Measurements from ENCODE around the gene NEDD8.

Gene NEDD8

GRCh38 chr14:24271834-24272263 is 39.7 kb upstream of the NEDD8 start:
- H3K4me1 ChIP-seq (ENCODE audit: control insufficient read depth, low read length) = peaks cover 40% of the 10 kb centered on the region
- H3K4me3 ChIP-seq (ENCODE audit: low read length) = peak overlapping the region; percentile 85
- H3K27ac ChIP-seq (ENCODE audit: low read depth, low read length) = peak overlapping the region; percentile 34
- H3K36me3 ChIP-seq (ENCODE audit: control insufficient read depth, low read length) = no peaks in the 10 kb centered on the region
- H3K79me2 ChIP-seq (ENCODE audit: control insufficient read depth, low read length) = peaks cover 4% of the 10 kb centered on the region
- peaks cover 2% of the 10 kb centered on the region; the same call in 1 of the 2 replicates for H3F3A ChIP-seq (ENCODE audit: control insufficient read depth, insufficient read depth)
- H3K9me2 ChIP-seq (replicated peaks; ENCODE audit: control insufficient read depth, low read length) = no peaks in the 10 kb centered on the region
- H3K4me2 ChIP-seq (ENCODE audit: low read length) = peak overlapping the region; percentile 86
- no peaks in the 10 kb centered on the region for H3K9me3 ChIP-seq (ENCODE audit: control insufficient read depth, insufficient read depth, low read length)
- TF ChIP-seq, protein P1, sequence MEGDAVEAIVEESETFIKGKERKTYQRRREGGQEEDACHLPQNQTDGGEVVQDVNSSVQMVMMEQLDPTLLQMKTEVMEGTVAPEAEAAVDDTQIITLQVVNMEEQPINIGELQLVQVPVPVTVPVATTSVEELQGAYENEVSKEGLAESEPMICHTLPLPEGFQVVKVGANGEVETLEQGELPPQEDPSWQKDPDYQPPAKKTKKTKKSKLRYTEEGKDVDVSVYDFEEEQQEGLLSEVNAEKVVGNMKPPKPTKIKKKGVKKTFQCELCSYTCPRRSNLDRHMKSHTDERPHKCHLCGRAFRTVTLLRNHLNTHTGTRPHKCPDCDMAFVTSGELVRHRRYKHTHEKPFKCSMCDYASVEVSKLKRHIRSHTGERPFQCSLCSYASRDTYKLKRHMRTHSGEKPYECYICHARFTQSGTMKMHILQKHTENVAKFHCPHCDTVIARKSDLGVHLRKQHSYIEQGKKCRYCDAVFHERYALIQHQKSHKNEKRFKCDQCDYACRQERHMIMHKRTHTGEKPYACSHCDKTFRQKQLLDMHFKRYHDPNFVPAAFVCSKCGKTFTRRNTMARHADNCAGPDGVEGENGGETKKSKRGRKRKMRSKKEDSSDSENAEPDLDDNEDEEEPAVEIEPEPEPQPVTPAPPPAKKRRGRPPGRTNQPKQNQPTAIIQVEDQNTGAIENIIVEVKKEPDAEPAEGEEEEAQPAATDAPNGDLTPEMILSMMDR (IDR thresholded peaks at IDR 0.05; ENCODE audit: low read depth, low read length, poor library complexity, severe bottlenecking) = no peak
- no peak for TF ChIP-seq EZH2phosphoT487 (IDR thresholded peaks at IDR 0.05; ENCODE audit: borderline replicate concordance, low read length)
- no peaks in the 10 kb centered on the region for H3K27me3 ChIP-seq (ENCODE audit: control insufficient read depth, low read length)
- H4K20me1 ChIP-seq (ENCODE audit: control insufficient read depth, insufficient read depth, low read depth, low read length) = no peaks in the 10 kb centered on the region

GRCh38 chr14:24271134-24271833 is 39.1 kb upstream of the NEDD8 start, which contains the start of gene RABGGTA:
Gene RABGGTA, minus strand, starts transcription at chr14:24271597. Its CDS starts 482 bp downstream, at chr14:24271115.
- Histone ChIP-seq H3K9me2 (replicated peaks; ENCODE audit: control insufficient read depth, low read length) (no peaks in the 10 kb centered on the region), H3K4me3 (ENCODE audit: low read length) (peak within 1 kb of the TSS; percentile 85), H3K9me3 (ENCODE audit: control insufficient read depth, insufficient read depth, low read length) (no peaks in the 10 kb centered on the region), H3K27ac (ENCODE audit: low read depth, low read length) (peak within 1 kb of the TSS; percentile 63), H3K36me3 (ENCODE audit: control insufficient read depth, low read length) (no peaks in the 10 kb centered on the region), H3F3A (ENCODE audit: control insufficient read depth, insufficient read depth) (peaks cover 2% of the 10 kb centered on the region; the same call in 1 of the 2 replicates), H3K4me1 (ENCODE audit: control insufficient read depth, low read length) (peaks cover 40% of the 10 kb centered on the region), H3K79me2 (ENCODE audit: control insufficient read depth, low read length) (peaks cover 4% of the 10 kb centered on the region), H3K27me3 (ENCODE audit: control insufficient read depth, low read length) (no peaks in the 10 kb centered on the region), H4K20me1 (ENCODE audit: control insufficient read depth, insufficient read depth, low read depth, low read length) (no peaks in the 10 kb centered on the region), H3K4me2 (ENCODE audit: low read length) (peak within 1 kb of the TSS; percentile 86)
- TF ChIP-seq EZH2phosphoT487 (IDR thresholded peaks at IDR 0.05; ENCODE audit: borderline replicate concordance, low read length) = no peak
- TF ChIP-seq, protein P1 (IDR thresholded peaks at IDR 0.05; ENCODE audit: low read depth, low read length, poor library complexity, severe bottlenecking) = peak; percentile 82

GRCh38 chr14:24270537-24271133 is 38.5 kb upstream of the NEDD8 start:
- Histone ChIP-seq H3K9me3 (ENCODE audit: control insufficient read depth, insufficient read depth, low read length) (no peaks in the 10 kb centered on the region), H3K27ac (ENCODE audit: low read depth, low read length) (peak overlapping the region; percentile 63), H3K9me2 (replicated peaks; ENCODE audit: control insufficient read depth, low read length) (no peaks in the 10 kb centered on the region), H3K79me2 (ENCODE audit: control insufficient read depth, low read length) (peaks cover 4% of the 10 kb centered on the region), H3K27me3 (ENCODE audit: control insufficient read depth, low read length) (no peaks in the 10 kb centered on the region), H4K20me1 (ENCODE audit: control insufficient read depth, insufficient read depth, low read depth, low read length) (no peaks in the 10 kb centered on the region), H3K4me1 (ENCODE audit: control insufficient read depth, low read length) (peaks cover 39% of the 10 kb centered on the region), H3K36me3 (ENCODE audit: control insufficient read depth, low read length) (no peaks in the 10 kb centered on the region), H3K4me2 (ENCODE audit: low read length) (peak overlapping the region; percentile 86), H3K4me3 (ENCODE audit: low read length) (peak overlapping the region; percentile 85), H3F3A (ENCODE audit: control insufficient read depth, insufficient read depth) (peaks cover 2% of the 10 kb centered on the region; the same call in 1 of the 2 replicates)
- no peak for TF ChIP-seq EZH2phosphoT487 (IDR thresholded peaks at IDR 0.05; ENCODE audit: borderline replicate concordance, low read length)
- TF ChIP-seq, protein P1 (IDR thresholded peaks at IDR 0.05; ENCODE audit: low read depth, low read length, poor library complexity, severe bottlenecking) = no peak

All from DOHH2 (cell line).